ENCODE results near the gene NDUFA7.
"Not testable (repeated sequence)": the region's sequence is repeated elsewhere in the genome, so short reads cannot be mapped to it uniquely, and the experiment has no call there.

NDUFA7 gene

GRCh38 chr19:8321067-8321985 is at the start of gene NDUFA7, which contains the start of gene RPS28:
NDUFA7 (minus strand) TSS chr19:8321375; CDS start chr19:8321358, 17 bp downstream.
RPS28 (plus strand) TSS chr19:8321496; CDS start chr19:8321531, 35 bp downstream.
- peak; percentile 98 for DNase-seq

GRCh38 chr19:8370176-8371010 is 49.2 kb upstream of the NDUFA7 start:
- no peak for DNase-seq

- no peak for DNase-seq
These were observed 46.3 kb upstream of the NDUFA7 start for GRCh38 chr19:8367327-8368001.

GRCh38 chr19:8366961-8367326 is 45.8 kb upstream of the NDUFA7 start:
- DNase-seq, result no peak

- no peak for DNase-seq
These were observed 45.0 kb upstream of the NDUFA7 start for GRCh38 chr19:8366121-8366581.

GRCh38 chr19:8363803-8364771 is 42.9 kb upstream of the NDUFA7 start, which contains the start of gene ANGPTL4:
ANGPTL4 (plus strand) TSS chr19:8364155; CDS start chr19:8364322, 167 bp downstream.
- peak; percentile 52 for DNase-seq

GRCh38 chr19:8361921-8362793 is 41.0 kb upstream of the NDUFA7 start:
- no peak for DNase-seq

GRCh38 chr19:8360196-8360595 is 39.0 kb upstream of the NDUFA7 start:
- DNase-seq, result no peak

- DNase-seq, result no peak
These were observed 37.8 kb upstream of the NDUFA7 start for GRCh38 chr19:8358948-8359347.

- DNase-seq, result no peak
These were observed 35.9 kb upstream of the NDUFA7 start for GRCh38 chr19:8357007-8357521.

GRCh38 chr19:8355631-8356402 is 34.6 kb upstream of the NDUFA7 start:
- no peak for DNase-seq

- DNase-seq, result not testable (repeated sequence)
These were observed 31.7 kb upstream of the NDUFA7 start for GRCh38 chr19:8352845-8353244.

GRCh38 chr19:8352134-8352827 is 31.1 kb upstream of the NDUFA7 start:
- DNase-seq, result no peak

GRCh38 chr19:8349629-8350372 is 28.6 kb upstream of the NDUFA7 start:
- DNase-seq, result not testable (repeated sequence)

- no peak for DNase-seq
These were observed 22.3 kb upstream of the NDUFA7 start for GRCh38 chr19:8343483-8343844.

- DNase-seq, result peak; percentile 95
These were observed 21.7 kb upstream of the NDUFA7 start, which contains the start of gene KANK3 for GRCh38 chr19:8342684-8343482. KANK3 (minus strand) TSS chr19:8343262; CDS start chr19:8337828, 5,434 bp downstream.

- DNase-seq, result no peak
These were observed 21.1 kb upstream of the NDUFA7 start for GRCh38 chr19:8342316-8342683.

All from CD4-positive, alpha-beta T cell treated with Interleukin-10 for 1 hour (primary cell).